CD4-positive, alpha-beta T cell (primary cell): ENCODE data around the gene SERPIND1. TPM values are rescaled to one million over a fixed set of nuclear protein-coding genes. Genes with fewer than 3 reads are reported as not detected.

Source experiments
- ATAC-seq: fragments of 200-7000 bp; cut with Tn5 transposase; one replicate; pipeline ENCODE4 v1.10.0; 2022; ENCODE audit warnings: mild to moderate bottlenecking; ENCODE audit not compliant: poor library complexity
- CTCF ChIA-PET: fragments of 350-600 bp; sonication (Branson Sonifier 250); formaldehyde crosslinking; loops from one replicate; lab custom pipeline; 2021; ENCODE audit warnings: antibody characterized with exemption, inconsistent platforms; lab: Charles Lee
- POLR2A ChIA-PET: fragments of 350-600 bp; sonication (Branson Sonifier 250); formaldehyde crosslinking; loops from one replicate; lab custom pipeline; 2021; ENCODE audit warnings: antibody characterized with exemption, inconsistent platforms; lab: Charles Lee
- DNase-seq, 14 experiments: peaks; one replicate each; pipeline ENCODE4 v3.0.0-alpha.2; 2013 to 2020; ENCODE audit warnings: mixed read lengths in 2 of 14
- H3K27ac ChIP-seq, 2 donors: one replicate each; pipeline versions ENCODE4 v1.5.1 to v1.7.0; 2013; ENCODE audit warnings: low read length in 2 of 2, low read depth in 1 of 2, mild to moderate bottlenecking in 1 of 2
- H3K27me3 ChIP-seq, 2 experiments: 1 replicate in 1 of 2; 2 replicates in 1 of 2; pipeline versions ENCODE4 v1.6.1 to v1.7.0; 2013; ENCODE audit warnings: low read length in 2 of 2, control low read depth in 1 of 2, mild to moderate bottlenecking in 1 of 2, moderate library complexity in 1 of 2; ENCODE audit not compliant: insufficient read depth in 2 of 2, control insufficient read depth in 1 of 2
- H3K36me3 ChIP-seq: one replicate; pipeline ENCODE4 v1.6.1; 2013; ENCODE audit warnings: low read length, control low read depth; ENCODE audit not compliant: insufficient read depth
- H3K4me1 ChIP-seq: one replicate; pipeline ENCODE4 v1.6.1; 2013; ENCODE audit warnings: low read length, control low read depth; ENCODE audit not compliant: insufficient read depth
- H3K4me3 ChIP-seq: one replicate; pipeline ENCODE4 v1.5.1; 2013; ENCODE audit warnings: mild to moderate bottlenecking, low read length, moderate library complexity
- H3K9me3 ChIP-seq, 2 experiments: 1 replicate in 1 of 2; 2 replicates in 1 of 2; pipeline versions ENCODE4 v1.6.1 to v1.7.0; 2013; ENCODE audit warnings: low read length in 2 of 2, mild to moderate bottlenecking in 2 of 2, control low read depth in 1 of 2, moderate library complexity in 1 of 2; ENCODE audit not compliant: control insufficient read depth in 1 of 2, insufficient read depth in 1 of 2
- H3K27ac Mint-ChIP-seq: one replicate; pipeline ENCODE4 v1.8.0; 2020; ENCODE audit warnings: mixed read lengths
- H3K27me3 Mint-ChIP-seq: one replicate; pipeline ENCODE4 v1.8.0; 2021; ENCODE audit warnings: mixed read lengths
- H3K36me3 Mint-ChIP-seq: one replicate; pipeline ENCODE4 v1.8.0; 2021; ENCODE audit warnings: low read depth, mixed read lengths
- H3K4me1 Mint-ChIP-seq: one replicate; pipeline ENCODE4 v1.8.0; 2021; ENCODE audit warnings: low read depth, mixed read lengths
- H3K4me3 Mint-ChIP-seq: one replicate; pipeline ENCODE4 v1.8.0; 2020; ENCODE audit warnings: mild to moderate bottlenecking, mixed read lengths
- H3K9me3 Mint-ChIP-seq: one replicate; pipeline ENCODE4 v1.8.0; 2020; ENCODE audit warnings: mixed read lengths
- CTCF ChIP-seq: fragments of 200-600 bp; IDR thresholded peaks from one replicate; pipeline ENCODE4 v1.8.0; 2022; ENCODE audit warnings: antibody characterized with exemption, mild to moderate bottlenecking
- intact Hi-C, 2 experiments: fragments of 100-400 bp; cut with DNase I in 1 of 2; cut with micrococcal nuclease in 1 of 2; formaldehyde crosslinking; loops; one replicate each; pipeline versions ENCODE4 v1.15.1 to v1.9.0; 2023 to 2025; cut with DNase I, micrococcal nuclease
- total RNA-seq, 174 experiments: library from RNA in 2 of 174; stranded (reverse) in 2 of 174; gene quantifications; one replicate each; pipeline ENCODE4 v1.2.3 and lab custom pipeline; 2021 to 2026

The SERPIND1 gene
- total RNA-seq, 2 experiments from 2014 or later = not detected

- Mint-ChIP-seq H3K27me3 (no peaks in the 10 kb centered on the region), H3K9me3 (no peaks in the 10 kb centered on the region), H3K36me3 (peaks cover 92% of the 10 kb centered on the region), H3K4me1 (peaks cover 13% of the 10 kb centered on the region), H3K4me3 (no peak overlapping the region), H3K27ac (peak overlapping the region; percentile 71)
- intact Hi-C loops = loop anchor here (2.0 to 5.0 kb wide), 3 partner anchors 38 to 108 kb away; partner anchors contain the start of genes CRKL (in 1 of the 2), PI4KA (in 1 of the 2) and SNAP29 (in 1 of the 2)
- POLR2A ChIA-PET = no interaction called here
- ATAC-seq (no peak), DNase-seq (no peak)
- H3K4me1 ChIP-seq = no peaks in the 10 kb centered on the region
- CTCF ChIA-PET = no interaction called here
- H3K9me3 ChIP-seq = no peaks in the 10 kb centered on the region
- H3K27me3 ChIP-seq = no peaks in the 10 kb centered on the region
- TF ChIP-seq CTCF = no peak
- H3K36me3 ChIP-seq = peaks cover 74% of the 10 kb centered on the region
- no peak overlapping the region for H3K4me3 ChIP-seq
- no peak overlapping the region for H3K27ac ChIP-seq
Observed at GRCh38 chr22:20809538-20810185, 35.7 kb downstream of the SERPIND1 start.

- peaks cover 13% of the 10 kb centered on the region for H3K4me1 Mint-ChIP-seq
- peaks cover 71% of the 10 kb centered on the region for H3K36me3 ChIP-seq
- H3K27me3 Mint-ChIP-seq = no peaks in the 10 kb centered on the region
- DNase-seq (peak in 8 of 14 experiments; percentile 4 to 62 (median 22)), ATAC-seq (peak; percentile 94)
- intact Hi-C loops = loop anchor here in 1 of 2 experiments (2.0 to 5.0 kb wide), 2 partner anchors 48 to 107 kb away; partner anchors contain the start of genes CRKL, PI4KA and SNAP29
- peaks cover 86% of the 10 kb centered on the region for H3K36me3 Mint-ChIP-seq
- ChIA-PET CTCF (interaction anchor here (0.7 to 1.0 kb wide), 2 partner anchors 106 to 140 kb away, joined by 3 read pairs; partner anchors contain the start of gene CRKL), POLR2A (no interaction called here)
- no peak overlapping the region for H3K27ac ChIP-seq
- TF ChIP-seq CTCF = no peak
- H3K4me3 ChIP-seq = no peak overlapping the region
- H3K4me3 Mint-ChIP-seq = peak overlapping the region; percentile 35
- peak overlapping the region; percentile 71 for H3K27ac Mint-ChIP-seq
- H3K4me1 ChIP-seq = no peaks in the 10 kb centered on the region
- no peaks in the 10 kb centered on the region for H3K27me3 ChIP-seq
- H3K9me3 ChIP-seq = no peaks in the 10 kb centered on the region
- no peaks in the 10 kb centered on the region for H3K9me3 Mint-ChIP-seq
Observed at GRCh38 chr22:20810645-20811044, 36.7 kb downstream of the SERPIND1 start.

- POLR2A ChIA-PET = no interaction called here
- H3K27me3 ChIP-seq = no peaks in the 10 kb centered on the region
- DNase-seq = no peak
- no peak overlapping the region for H3K27ac ChIP-seq
- no peaks in the 10 kb centered on the region for H3K4me1 ChIP-seq
- Mint-ChIP-seq H3K4me1 (peaks cover 13% of the 10 kb centered on the region), H3K36me3 (peaks cover 85% of the 10 kb centered on the region), H3K27me3 (no peaks in the 10 kb centered on the region), H3K4me3 (no peak overlapping the region), H3K27ac (peak overlapping the region; percentile 71), H3K9me3 (no peaks in the 10 kb centered on the region)
- no peaks in the 10 kb centered on the region for H3K9me3 ChIP-seq
- CTCF ChIA-PET = interaction anchor here (0.7 to 1.0 kb wide), 2 partner anchors 106 to 140 kb away, joined by 3 read pairs; partner anchors contain the start of gene CRKL
- no peak overlapping the region for H3K4me3 ChIP-seq
- intact Hi-C loops = loop anchor here in 1 of 2 experiments (2.0 to 5.0 kb wide), 2 partner anchors 48 to 106 kb away; partner anchors contain the start of genes CRKL, PI4KA and SNAP29
- ATAC-seq = no peak
- H3K36me3 ChIP-seq = peaks cover 68% of the 10 kb centered on the region
- no peak for TF ChIP-seq CTCF
Observed at GRCh38 chr22:20811171-20811570, 37.3 kb downstream of the SERPIND1 start.
